ENCODE data around the gene ATG4A.

The ATG4A gene

GRCh38 chrX:108123591-108124366, 32.2 kb downstream of the ATG4A start:
- DNase-seq = no peak

GRCh38 chrX:108126661-108127060, 35.1 kb downstream of the ATG4A start:
- DNase-seq = no peak

- DNase-seq = no peak
These were observed 35.6 kb downstream of the ATG4A start for GRCh38 chrX:108127152-108127551.

- DNase-seq = no peak
These were observed 39.3 kb downstream of the ATG4A start for GRCh38 chrX:108130889-108131288.

GRCh38 chrX:108131471-108131870, 39.9 kb downstream of the ATG4A start:
- no peak for DNase-seq

GRCh38 chrX:108132034-108132433, 40.5 kb downstream of the ATG4A start:
- DNase-seq = no peak

- no peak for DNase-seq
These were observed 41.3 kb downstream of the ATG4A start for GRCh38 chrX:108132876-108133275.

- DNase-seq = no peak
These were observed 43.1 kb downstream of the ATG4A start for GRCh38 chrX:108134724-108135123.

GRCh38 chrX:108138814-108139702, 47.5 kb downstream of the ATG4A start:
- no peak for DNase-seq

GRCh38 chrX:108148524-108148923, 56.9 kb downstream of the ATG4A start:
- DNase-seq = no peak

- DNase-seq = no peak
These were observed 64.5 kb downstream of the ATG4A start for GRCh38 chrX:108156082-108156481.

GRCh38 chrX:108156934-108157466, 65.4 kb downstream of the ATG4A start:
- no peak for DNase-seq

- DNase-seq = no peak
These were observed 66.0 kb downstream of the ATG4A start for GRCh38 chrX:108157628-108158027.

- no peak for DNase-seq
These were observed 67.6 kb downstream of the ATG4A start for GRCh38 chrX:108159028-108159670.

GRCh38 chrX:108160309-108160708, 68.7 kb downstream of the ATG4A start:
- DNase-seq = no peak

GRCh38 chrX:108162265-108162664, 70.7 kb downstream of the ATG4A start:
- DNase-seq = no peak

GRCh38 chrX:108163333-108164082, 71.9 kb downstream of the ATG4A start:
- no peak for DNase-seq

- DNase-seq = no peak
These were observed 74.0 kb downstream of the ATG4A start for GRCh38 chrX:108165383-108166111.

GRCh38 chrX:108167211-108167872, 75.8 kb downstream of the ATG4A start:
- no peak for DNase-seq

GRCh38 chrX:108168961-108169740, 77.6 kb downstream of the ATG4A start:
- DNase-seq = no peak
